ENCODE data around the gene CPZ.

GRCh38 chr4:8643986-8644385 lies 51.4 kb downstream of the CPZ start:
- no peak for TF ChIP-seq CTCF (conservative IDR thresholded peaks at IDR 0.05; ENCODE audit: low read depth, low read length)
- no peak for TF ChIP-seq RAD21 (IDR thresholded peaks at IDR 0.05; ENCODE audit: low read length)
- no peak for TF ChIP-seq POLR2A (IDR thresholded peaks at IDR 0.05; ENCODE audit: low read depth, low read length)
- TF ChIP-seq MXI1 (IDR thresholded peaks at IDR 0.05; ENCODE audit: borderline replicate concordance, low read depth, low read length) = no peak
- no peak for TF ChIP-seq RCOR1 (IDR thresholded peaks at IDR 0.05; ENCODE audit: insufficient replicate concordance, low read length)
- TF ChIP-seq FOS (IDR thresholded peaks at IDR 0.05; ENCODE audit: low read depth, low read length) = no peak
- no peak for TF ChIP-seq CEBPB (IDR thresholded peaks at IDR 0.05; ENCODE audit: low read depth, low read length)
- TF ChIP-seq MAZ (IDR thresholded peaks at IDR 0.05; ENCODE audit: borderline replicate concordance, low read depth, low read length) = no peak
- TF ChIP-seq, protein P1, sequence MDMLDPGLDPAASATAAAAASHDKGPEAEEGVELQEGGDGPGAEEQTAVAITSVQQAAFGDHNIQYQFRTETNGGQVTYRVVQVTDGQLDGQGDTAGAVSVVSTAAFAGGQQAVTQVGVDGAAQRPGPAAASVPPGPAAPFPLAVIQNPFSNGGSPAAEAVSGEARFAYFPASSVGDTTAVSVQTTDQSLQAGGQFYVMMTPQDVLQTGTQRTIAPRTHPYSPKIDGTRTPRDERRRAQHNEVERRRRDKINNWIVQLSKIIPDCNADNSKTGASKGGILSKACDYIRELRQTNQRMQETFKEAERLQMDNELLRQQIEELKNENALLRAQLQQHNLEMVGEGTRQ (IDR thresholded peaks at IDR 0.05; ENCODE audit: low read depth, low read length) = no peak
- TF ChIP-seq, protein P2, sequence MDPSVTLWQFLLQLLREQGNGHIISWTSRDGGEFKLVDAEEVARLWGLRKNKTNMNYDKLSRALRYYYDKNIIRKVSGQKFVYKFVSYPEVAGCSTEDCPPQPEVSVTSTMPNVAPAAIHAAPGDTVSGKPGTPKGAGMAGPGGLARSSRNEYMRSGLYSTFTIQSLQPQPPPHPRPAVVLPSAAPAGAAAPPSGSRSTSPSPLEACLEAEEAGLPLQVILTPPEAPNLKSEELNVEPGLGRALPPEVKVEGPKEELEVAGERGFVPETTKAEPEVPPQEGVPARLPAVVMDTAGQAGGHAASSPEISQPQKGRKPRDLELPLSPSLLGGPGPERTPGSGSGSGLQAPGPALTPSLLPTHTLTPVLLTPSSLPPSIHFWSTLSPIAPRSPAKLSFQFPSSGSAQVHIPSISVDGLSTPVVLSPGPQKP (IDR thresholded peaks at IDR 0.05; ENCODE audit: borderline replicate concordance, low read depth, low read length) = no peak
- no peak for TF ChIP-seq CHD1 (IDR thresholded peaks at IDR 0.05; ENCODE audit: low read depth, low read length)
- no peak for TF ChIP-seq RFX5 (IDR thresholded peaks at IDR 0.05; ENCODE audit: low read depth, low read length)
- TF ChIP-seq NFE2L2 (IDR thresholded peaks at IDR 0.05; ENCODE audit: low read depth, low read length) = no peak
- TF ChIP-seq SMC3 (IDR thresholded peaks at IDR 0.05; ENCODE audit: low read depth, low read length) = no peak
